Measurements from ENCODE around the gene PLA2G2F.

Gene PLA2G2F

DNA sequence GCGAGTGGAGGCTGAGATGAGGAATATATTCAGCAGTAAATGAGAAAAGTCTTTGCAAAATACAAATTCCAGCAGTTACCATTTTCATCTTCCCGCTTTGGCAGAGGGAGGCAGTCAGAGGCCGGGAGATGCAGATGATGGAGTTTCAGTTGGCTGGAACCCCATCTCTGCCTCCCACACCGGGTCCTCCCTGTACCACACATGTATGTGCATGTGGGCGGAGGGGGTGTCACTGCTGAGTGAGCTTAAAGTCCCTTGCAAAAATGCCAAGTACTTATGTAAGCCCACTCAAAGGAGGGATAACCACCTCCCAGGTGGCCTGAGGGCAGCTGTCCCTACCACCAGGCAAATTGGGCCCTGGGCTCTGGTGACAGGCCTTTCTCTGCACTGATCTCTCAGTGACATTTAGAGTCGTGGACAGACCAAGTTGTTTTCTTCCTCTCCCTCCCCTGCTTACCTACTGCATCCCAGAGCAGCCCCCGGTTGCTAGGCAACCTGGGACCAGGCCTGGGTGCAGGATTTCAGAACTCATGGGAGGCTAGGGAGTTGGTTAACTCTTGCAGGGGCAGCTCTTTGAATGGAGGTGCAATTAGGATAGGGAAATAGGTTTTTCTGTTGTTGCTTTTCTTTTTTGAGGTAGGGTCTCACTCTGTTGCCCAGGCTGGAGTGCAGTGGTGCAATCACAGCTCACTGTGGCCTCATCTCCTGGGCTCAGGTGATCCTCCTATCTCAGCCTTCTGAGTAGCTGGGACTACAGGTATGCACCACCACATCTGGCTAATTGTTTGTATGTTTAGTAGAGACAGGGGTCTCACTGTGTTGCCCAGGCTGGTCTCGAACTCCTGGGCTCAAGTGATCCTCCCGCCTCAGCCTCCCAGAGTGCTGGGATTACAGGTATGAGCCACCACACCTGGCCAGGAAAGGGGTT lies 29.7 kb downstream of the PLA2G2F start:
- peak overlapping the region in 7 of 11 experiments; percentile 6 to 91 (median 12); a peak in 6 of 22 replicates for H3K27ac ChIP-seq
- peaks cover 0 to 4% (median 0%) of the 10 kb centered on the region in 11 experiments; a peak in 1 of 22 replicates for H3K36me3 ChIP-seq
- TF ChIP-seq Cebpa-rat (IDR thresholded peaks at IDR 0.05), result no peak
- peaks cover 0 to 6% (median 0%) of the 10 kb centered on the region in 11 experiments; a peak in 1 of 22 replicates for H4K20me1 ChIP-seq
- no peak overlapping the region; a peak in 1 of 22 replicates for H3K9ac ChIP-seq
- H3K4me1 ChIP-seq, result peaks cover 47 to 98% (median 94%) of the 10 kb centered on the region in 10 experiments
- H3K4me3 ChIP-seq, result no peak overlapping the region
- H3K4me2 ChIP-seq, result peak overlapping the region in 10 of 11 experiments; percentile 9 to 93 (median 64); a peak in 19 of 22 replicates
- peaks cover 0 to 19% (median 4%) of the 10 kb centered on the region in 11 experiments; a peak in 6 of 22 replicates for H3K9me3 ChIP-seq (replicated peaks in 1 of 11)
- H3K27me3 ChIP-seq, result no peaks in the 10 kb centered on the region

- peaks cover 54 to 100% (median 97%) of the 10 kb centered on the region in 10 experiments for H3K4me1 ChIP-seq
- peak overlapping the region in 7 of 11 experiments; percentile 8 to 94 (median 89); a peak in 9 of 22 replicates for H3K4me2 ChIP-seq
- peaks cover 0 to 6% (median 0%) of the 10 kb centered on the region in 11 experiments; a peak in 1 of 22 replicates for H4K20me1 ChIP-seq
- no peak overlapping the region for H3K4me3 ChIP-seq
- peak overlapping the region in 2 of 11 experiments; percentile 58 to 65; a peak in 3 of 22 replicates for H3K9ac ChIP-seq
- peak overlapping the region in 8 of 11 experiments; percentile 82 to 92 (median 88); a peak in 14 of 22 replicates for H3K27ac ChIP-seq
- no peak for TF ChIP-seq Cebpa-rat (IDR thresholded peaks at IDR 0.05)
- H3K27me3 ChIP-seq, result no peaks in the 10 kb centered on the region
- H3K36me3 ChIP-seq, result no peaks in the 10 kb centered on the region
- peaks cover 0 to 9% (median 0%) of the 10 kb centered on the region in 11 experiments; a peak in 6 of 22 replicates for H3K9me3 ChIP-seq (replicated peaks in 1 of 11)
Observed at GRCh38 chr1:20169932-20170331, 30.8 kb downstream of the PLA2G2F start.

- peak overlapping the region; percentile 53 to 88 (median 79) for H3K4me2 ChIP-seq
- 0 out of 22 replicates have a peak, but pooled peaks of 2 of the 11 experiments have one; percentile 4 to 28 for TF ChIP-seq Cebpa-rat (IDR thresholded peaks at IDR 0.05)
- peak overlapping the region; percentile 22 to 61 (median 56); a peak in 16 of 22 replicates for H3K9ac ChIP-seq
- H3K4me1 ChIP-seq, result peaks cover 55 to 99% (median 94%) of the 10 kb centered on the region in 10 experiments
- peak overlapping the region; percentile 44 to 92 (median 87); a peak in 21 of 22 replicates for H3K27ac ChIP-seq
- H4K20me1 ChIP-seq, result no peaks in the 10 kb centered on the region
- peak overlapping the region in 4 of 10 experiments; percentile 5 to 52 (median 36); a peak in 3 of 20 replicates for H3K4me3 ChIP-seq
- no peaks in the 10 kb centered on the region for H3K9me3 ChIP-seq (replicated peaks in 1 of 11)
- H3K36me3 ChIP-seq, result no peaks in the 10 kb centered on the region
- H3K27me3 ChIP-seq, result no peaks in the 10 kb centered on the region
Observed at GRCh38 chr1:20172033-20172590, 33.0 kb downstream of the PLA2G2F start.

GRCh38 chr1:20174937-20175666 lies 36.0 kb downstream of the PLA2G2F start:
- Histone ChIP-seq H3K4me3 (peak overlapping the region in 6 of 10 experiments; percentile 17 to 64 (median 48); a peak in 9 of 20 replicates), H3K27me3 (no peaks in the 10 kb centered on the region), H3K27ac (peak overlapping the region; percentile 31 to 92 (median 87); a peak in 21 of 22 replicates), H3K9me3 (replicated peaks in 1 of 11) (peaks cover 0 to 11% (median 4%) of the 10 kb centered on the region in 11 experiments; a peak in 13 of 22 replicates), H3K4me1 (peaks cover 47 to 98% (median 80%) of the 10 kb centered on the region in 10 experiments), H3K4me2 (peak overlapping the region; percentile 24 to 88 (median 79)), H4K20me1 (no peaks in the 10 kb centered on the region), H3K9ac (peak overlapping the region in 8 of 11 experiments; percentile 35 to 68 (median 58); a peak in 12 of 22 replicates), H3K36me3 (no peaks in the 10 kb centered on the region)
- peak in 7 of 11 experiments; percentile 26 to 72 (median 34); a peak in 7 of 22 replicates for TF ChIP-seq Cebpa-rat (IDR thresholded peaks at IDR 0.05)

GRCh38 chr1:20178634-20179370 lies 39.7 kb downstream of the PLA2G2F start:
- H3K27ac ChIP-seq, result peak overlapping the region in 7 of 11 experiments; percentile 12 to 53 (median 44); a peak in 9 of 22 replicates
- TF ChIP-seq Cebpa-rat (IDR thresholded peaks at IDR 0.05), result no peak
- H3K27me3 ChIP-seq, result no peaks in the 10 kb centered on the region
- H3K4me3 ChIP-seq, result no peak overlapping the region
- no peaks in the 10 kb centered on the region for H3K36me3 ChIP-seq
- no peaks in the 10 kb centered on the region for H4K20me1 ChIP-seq
- H3K9me3 ChIP-seq (replicated peaks in 1 of 11), result peaks cover 0 to 13% (median 4%) of the 10 kb centered on the region in 11 experiments; a peak in 13 of 22 replicates
- peak overlapping the region in 9 of 11 experiments; percentile 2 to 67 (median 42); a peak in 16 of 22 replicates for H3K4me2 ChIP-seq
- H3K9ac ChIP-seq, result peak overlapping the region in 1 of 11 experiments; percentile 26; a peak in 1 of 22 replicates
- peaks cover 30 to 100% (median 66%) of the 10 kb centered on the region in 10 experiments for H3K4me1 ChIP-seq

DNA sequence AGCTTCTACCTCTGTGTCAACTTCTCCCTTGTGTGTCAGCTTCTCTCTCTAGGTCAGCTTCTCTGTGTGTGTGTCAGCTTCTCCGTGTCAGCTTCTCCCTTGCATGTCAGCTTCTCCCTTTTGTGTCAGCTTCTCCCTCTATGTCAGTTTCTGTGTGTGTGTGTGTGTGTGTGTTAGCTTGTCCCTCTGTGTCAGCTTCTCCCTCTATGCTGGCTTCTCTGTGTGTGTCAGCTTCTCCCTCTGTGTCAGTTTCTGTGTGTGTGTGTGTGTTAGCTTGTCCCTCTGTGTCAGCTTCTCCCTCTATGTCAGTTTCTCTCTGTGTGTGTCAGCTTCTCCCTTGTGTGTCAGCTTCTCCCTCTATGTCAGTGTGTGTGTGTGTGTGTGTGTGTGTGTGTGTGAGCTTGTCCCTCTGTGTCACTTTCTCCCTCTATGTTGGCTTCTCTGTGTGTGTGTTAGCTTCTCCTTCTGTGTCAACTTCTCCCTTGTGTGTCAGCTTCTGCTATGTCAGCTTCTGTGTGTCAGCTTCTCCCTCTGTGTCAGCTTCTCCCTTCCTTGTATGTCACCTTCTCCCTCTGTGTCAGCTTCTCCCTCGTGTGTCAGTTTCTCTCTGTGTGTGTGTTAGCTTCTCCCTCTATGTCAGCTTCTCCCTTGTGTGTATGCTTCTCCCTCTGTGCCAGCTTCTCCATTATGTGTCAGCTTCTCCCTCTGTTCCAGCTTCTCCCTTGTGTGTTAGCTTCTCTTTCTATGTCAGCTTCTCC lies 40.4 kb downstream of the PLA2G2F start:
- Histone ChIP-seq H3K9me3 (replicated peaks in 1 of 11) (peaks cover 0 to 13% (median 4%) of the 10 kb centered on the region in 11 experiments; a peak in 13 of 22 replicates), H4K20me1 (no peaks in the 10 kb centered on the region), H3K4me1 (peaks cover 35 to 100% (median 66%) of the 10 kb centered on the region in 10 experiments), H3K9ac (no peak overlapping the region), H3K27ac (peak overlapping the region in 6 of 11 experiments; percentile 18 to 53 (median 43); a peak in 6 of 22 replicates), H3K27me3 (no peaks in the 10 kb centered on the region), H3K36me3 (no peaks in the 10 kb centered on the region), H3K4me3 (no peak overlapping the region), H3K4me2 (peak overlapping the region in 8 of 11 experiments; percentile 2 to 67 (median 49); a peak in 15 of 22 replicates)
- no peak for TF ChIP-seq Cebpa-rat (IDR thresholded peaks at IDR 0.05)

All from BLaER1 treated with 17β-estradiol and CSF1 and Interleukin-3, amounts not matched to agents 10 nM and 100 nM (cell line).